Measurements from ENCODE around the gene CCDC86.
"Not testable (repeated sequence)": the region's sequence is repeated elsewhere in the genome, so short reads cannot be mapped to it uniquely, and the experiment has no call there.

CCDC86 gene

GRCh38 chr11:60816590-60817157, 25.2 kb upstream of the CCDC86 start:
- H3K4me3 ChIP-seq (ENCODE audit: low read depth, low read length) = no peak overlapping the region
- no peak for TF ChIP-seq CTCF (IDR thresholded peaks at IDR 0.05; ENCODE audit: control insufficient read depth, extremely low read depth, insufficient read depth)
- no peak for DNase-seq (ENCODE audit: low read depth)

GRCh38 chr11:60818057-60818456, 23.9 kb upstream of the CCDC86 start:
- no peak for DNase-seq (ENCODE audit: low read depth)
- no peak overlapping the region for H3K4me3 ChIP-seq (ENCODE audit: low read depth, low read length)

GRCh38 chr11:60821827-60822599, 19.9 kb upstream of the CCDC86 start:
- no peak for DNase-seq (ENCODE audit: low read depth)
- no peak overlapping the region for H3K4me3 ChIP-seq (ENCODE audit: low read depth, low read length)
- TF ChIP-seq CTCF (IDR thresholded peaks at IDR 0.05; ENCODE audit: control insufficient read depth, extremely low read depth, insufficient read depth) = no peak

More at GRCh38 chr11:60818057-60818456, 23.9 kb upstream of the CCDC86 start:
- TF ChIP-seq CTCF (IDR thresholded peaks at IDR 0.05; ENCODE audit: control insufficient read depth, extremely low read depth, insufficient read depth) = no peak

GRCh38 chr11:60823745-60824306, 18.1 kb upstream of the CCDC86 start:
- not testable (repeated sequence) for H3K4me3 ChIP-seq (ENCODE audit: low read depth, low read length); DNase-seq (ENCODE audit: low read depth)

GRCh38 chr11:60825118-60825517, 16.8 kb upstream of the CCDC86 start:
- TF ChIP-seq CTCF (IDR thresholded peaks at IDR 0.05; ENCODE audit: control insufficient read depth, extremely low read depth, insufficient read depth) = no peak
- no peak overlapping the region for H3K4me3 ChIP-seq (ENCODE audit: low read depth, low read length)
- DNase-seq (ENCODE audit: low read depth) = no peak

GRCh38 chr11:60825790-60826189, 16.1 kb upstream of the CCDC86 start:
- no peak for DNase-seq (ENCODE audit: low read depth)
- no peak for TF ChIP-seq CTCF (IDR thresholded peaks at IDR 0.05; ENCODE audit: control insufficient read depth, extremely low read depth, insufficient read depth)
- H3K4me3 ChIP-seq (ENCODE audit: low read depth, low read length) = no peak overlapping the region

- TF ChIP-seq CTCF (IDR thresholded peaks at IDR 0.05; ENCODE audit: control insufficient read depth, extremely low read depth, insufficient read depth) = no peak
- DNase-seq (ENCODE audit: low read depth) = no peak
- H3K4me3 ChIP-seq (ENCODE audit: low read depth, low read length) = no peak overlapping the region
Measured at GRCh38 chr11:60830478-60831142, 11.3 kb upstream of the CCDC86 start.

Measured in LNCaP clone FGC (cell line).